DMS53 treated with DMSO at 0.1 percent for 48 hours (cell line): ENCODE measurements around the gene MAMDC2.

ENCODE experiments used
- DNase-seq: peaks from one replicate; lab custom pipeline; 2025; ENCODE audit not compliant: unreplicated experiment; lab: John Stamatoyannopoulos, UW

MAMDC2 gene

GRCh38 chr9:70130266-70130665, 86.6 kb downstream of the MAMDC2 start:
- DNase-seq: no peak

- no peak for DNase-seq
Observed at GRCh38 chr9:70131296-70131695, 87.6 kb downstream of the MAMDC2 start.

- DNase-seq: no peak
Observed at GRCh38 chr9:70133253-70134208, 89.9 kb downstream of the MAMDC2 start.

- DNase-seq: no peak
Observed at GRCh38 chr9:70134360-70134759, 90.7 kb downstream of the MAMDC2 start.

GRCh38 chr9:70135176-70135575, 91.5 kb downstream of the MAMDC2 start:
- no peak for DNase-seq

GRCh38 chr9:70136632-70137031, 93.0 kb downstream of the MAMDC2 start:
- no peak for DNase-seq

GRCh38 chr9:70137577-70137976, 93.9 kb downstream of the MAMDC2 start:
- no peak for DNase-seq

- no peak for DNase-seq
Observed at GRCh38 chr9:70142101-70142500, 98.5 kb downstream of the MAMDC2 start.

GRCh38 chr9:70143394-70144130, 99.9 kb downstream of the MAMDC2 start:
- DNase-seq: no peak

- DNase-seq: no peak
Observed at GRCh38 chr9:70144131-70144503, 100.5 kb downstream of the MAMDC2 start.

GRCh38 chr9:70145981-70146380, 102.3 kb downstream of the MAMDC2 start:
- no peak for DNase-seq

GRCh38 chr9:70147196-70147595, 103.5 kb downstream of the MAMDC2 start:
- no peak for DNase-seq

GRCh38 chr9:70147651-70148050, 104.0 kb downstream of the MAMDC2 start:
- DNase-seq: no peak

- DNase-seq: no peak
Observed at GRCh38 chr9:70152350-70152749, 108.7 kb downstream of the MAMDC2 start.

- DNase-seq: no peak
Observed at GRCh38 chr9:70156729-70157128, 113.1 kb downstream of the MAMDC2 start.

GRCh38 chr9:70159630-70160029, 116.0 kb downstream of the MAMDC2 start:
- no peak for DNase-seq

GRCh38 chr9:70160686-70161600, 117.3 kb downstream of the MAMDC2 start:
- DNase-seq: no peak

- no peak for DNase-seq
Observed at GRCh38 chr9:70165006-70165602, 121.5 kb downstream of the MAMDC2 start.

GRCh38 chr9:70168521-70168920, 124.9 kb downstream of the MAMDC2 start:
- DNase-seq: no peak

GRCh38 chr9:70169222-70169621, 125.6 kb downstream of the MAMDC2 start:
- DNase-seq: no peak
